DMS114 treated with DMSO at 0.1 percent for 48 hours (cell line): ENCODE data around the gene TEKTIP1.
"Not testable (repeated sequence)": the region's sequence is repeated elsewhere in the genome, so short reads cannot be mapped to it uniquely, and the experiment has no call there.

Experiments used
- DNase-seq: peaks from one replicate; lab custom pipeline; 2025; ENCODE audit not compliant: unreplicated experiment; lab: John Stamatoyannopoulos, UW

TEKTIP1 gene

GRCh38 chr19:3556423-3556977 is 17.5 kb downstream of the TEKTIP1 start:
- no peak for DNase-seq

- DNase-seq, result no peak
Observed at GRCh38 chr19:3556978-3557460, 18.0 kb downstream of the TEKTIP1 start.

DNA sequence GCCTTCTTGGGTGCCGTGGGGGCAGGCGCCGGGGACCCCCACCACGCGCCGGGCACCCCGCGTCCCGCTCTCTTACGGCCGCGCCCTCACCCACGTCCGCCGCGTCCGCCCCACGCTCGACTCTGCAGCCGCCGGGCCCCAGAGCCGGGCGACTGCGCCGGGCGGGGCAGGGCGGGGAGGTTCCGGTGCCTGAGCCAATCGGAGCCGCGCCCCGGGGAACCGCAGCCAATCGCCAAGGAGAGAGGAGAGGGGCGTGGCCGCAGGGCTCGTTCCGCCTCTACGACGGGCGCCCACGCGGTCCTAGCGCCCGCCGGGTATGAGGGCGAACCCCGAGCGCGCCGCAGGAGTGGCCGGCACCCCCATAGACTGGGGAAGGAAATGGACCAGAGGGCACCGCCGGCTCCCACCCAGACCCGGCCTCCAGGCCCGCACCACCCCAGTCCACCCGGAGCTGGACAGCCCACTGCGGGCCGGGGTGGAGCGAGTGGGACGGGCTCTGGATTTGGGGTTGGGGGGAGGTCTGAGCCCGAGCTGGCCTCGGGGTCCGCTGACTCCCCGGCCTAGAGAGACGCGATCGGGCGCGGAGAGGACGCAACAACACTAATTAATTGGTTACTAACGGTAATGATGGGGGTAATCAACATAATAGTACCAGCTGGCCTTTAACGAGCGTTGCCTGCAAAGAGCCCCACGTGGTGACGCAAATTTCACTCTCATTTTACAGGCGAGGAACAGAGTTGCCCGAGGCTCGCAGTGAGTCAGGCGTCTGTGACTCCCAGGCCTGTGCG is 18.7 kb downstream of the TEKTIP1 start, which contains the start of gene MFSD12:
MFSD12 (minus strand) TSS at position 126 of the 788 bp plus-strand sequence. CDS start 183 bp downstream, outside the sequence.
- DNase-seq, result peak; percentile 67

GRCh38 chr19:3563709-3564524 is 24.9 kb downstream of the TEKTIP1 start:
- DNase-seq, result no peak

DNA sequence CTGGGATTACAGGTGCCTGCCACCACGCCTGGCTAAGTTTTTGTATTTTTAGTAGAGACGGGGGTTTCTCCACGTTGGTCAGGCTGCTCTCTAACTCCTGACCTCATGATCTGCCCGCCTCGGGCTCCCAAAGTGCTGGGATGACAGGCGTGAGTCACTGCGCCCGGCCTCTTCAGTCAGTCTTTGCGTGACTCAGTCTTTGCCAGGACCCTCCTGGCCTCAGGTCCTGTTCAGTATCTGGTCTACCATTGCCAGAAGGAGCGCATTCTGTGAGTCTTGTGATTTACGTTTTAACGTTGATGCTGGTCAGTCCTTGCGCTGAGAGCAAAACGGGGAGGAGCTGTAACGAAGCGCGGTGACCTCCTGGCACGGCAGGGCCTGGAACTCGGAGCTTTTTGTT is 26.2 kb downstream of the TEKTIP1 start:
- DNase-seq, result no peak

- DNase-seq, result not testable (repeated sequence)
Observed at GRCh38 chr19:3570042-3570441, 31.1 kb downstream of the TEKTIP1 start.

- no peak for DNase-seq
Observed at GRCh38 chr19:3570606-3571011, 31.6 kb downstream of the TEKTIP1 start.

- DNase-seq, result peak; percentile 96
Observed at GRCh38 chr19:3572132-3572854, 33.3 kb downstream of the TEKTIP1 start.

DNA sequence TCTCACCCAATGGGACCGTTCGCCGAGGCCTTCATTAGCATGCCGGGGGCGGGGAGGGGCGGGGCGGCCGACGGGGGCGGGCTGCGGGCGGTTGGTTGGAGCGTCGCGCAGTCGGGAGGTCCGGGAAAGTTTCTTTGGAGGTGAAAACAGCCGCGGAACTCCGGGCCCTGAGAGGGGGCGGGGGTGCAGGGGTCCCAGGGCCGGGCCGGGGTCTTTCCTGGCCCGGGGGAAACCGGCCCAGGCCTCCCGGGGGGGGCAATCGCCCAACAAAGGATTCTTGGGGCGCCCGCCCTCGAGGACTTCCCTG is 33.8 kb downstream of the TEKTIP1 start, which contains the start of gene HMG20B:
HMG20B (plus strand) TSS at position 90 of the 307 bp plus-strand sequence. CDS start 366 bp downstream, outside the sequence.
- DNase-seq, result no peak

DNA sequence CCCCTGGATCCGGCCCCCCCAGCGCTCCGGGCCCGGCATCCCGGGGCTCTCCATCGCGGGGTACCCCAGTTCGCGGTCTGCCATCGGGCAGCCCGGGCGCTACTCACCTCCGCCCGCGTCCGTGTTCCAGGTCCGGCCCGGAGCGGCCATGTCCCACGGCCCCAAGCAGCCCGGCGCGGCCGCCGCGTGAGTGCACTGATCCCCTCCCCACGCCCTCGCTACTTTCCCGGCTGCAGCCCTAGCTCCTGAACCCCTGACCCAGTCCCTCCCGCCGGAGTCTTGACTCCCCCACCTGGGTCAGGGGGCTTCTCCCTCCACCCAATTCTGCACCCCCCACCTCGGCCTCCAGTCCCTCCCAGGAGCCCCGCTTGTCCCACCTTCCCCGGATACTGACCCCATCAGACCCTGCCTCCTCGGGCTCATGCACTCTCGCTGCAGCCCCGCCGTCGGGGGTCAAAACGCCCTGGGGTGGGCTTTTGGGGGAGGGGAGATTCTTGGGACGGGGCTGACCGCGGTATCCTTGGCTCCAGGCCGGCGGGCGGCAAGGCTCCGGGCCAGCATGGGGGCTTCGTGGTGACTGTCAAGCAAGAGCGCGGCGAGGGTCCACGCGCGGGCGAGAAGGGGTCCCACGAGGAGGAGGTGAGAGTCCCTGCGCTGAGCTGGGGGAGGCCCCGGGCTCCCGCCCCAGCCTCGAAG is 34.3 kb downstream of the TEKTIP1 start:
- DNase-seq, result no peak

DNA sequence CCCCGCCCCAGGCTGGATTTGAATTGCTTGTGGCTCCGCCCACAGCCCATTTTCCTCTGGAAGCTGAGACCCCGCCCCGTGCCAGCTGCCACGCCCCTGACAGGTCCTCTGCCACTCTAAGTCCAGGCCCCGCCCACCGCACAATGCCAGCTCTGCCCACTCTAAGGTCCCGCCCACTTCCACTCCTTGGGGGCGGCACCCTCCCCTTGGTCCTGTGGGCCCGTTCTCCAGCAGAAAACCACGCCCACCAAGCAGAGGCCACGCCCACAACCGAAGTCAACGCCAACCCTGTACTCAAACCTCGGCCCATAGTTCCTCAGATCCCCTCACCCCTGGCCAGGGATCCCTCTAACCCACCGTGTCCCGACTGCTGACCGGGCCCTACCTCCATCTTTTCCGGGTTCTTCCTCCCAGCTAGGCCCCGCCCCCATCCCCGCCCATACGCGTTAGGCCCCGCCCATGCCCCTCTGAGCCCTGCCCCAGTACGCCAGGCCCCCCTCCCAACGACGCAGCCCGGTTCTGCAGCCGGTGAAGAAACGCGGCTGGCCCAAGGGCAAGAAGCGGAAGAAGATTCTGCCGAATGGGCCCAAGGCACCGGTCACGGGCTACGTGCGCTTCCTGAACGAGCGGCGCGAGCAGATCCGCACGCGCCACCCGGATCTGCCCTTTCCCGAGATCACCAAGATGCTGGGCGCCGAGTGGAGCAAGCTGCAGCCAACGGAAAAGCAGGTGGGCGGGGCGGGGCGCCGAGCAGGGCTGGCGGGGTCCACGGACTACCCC is 35.1 kb downstream of the TEKTIP1 start:
- DNase-seq, result peak; percentile 92

- DNase-seq, result peak; percentile 13
Observed at GRCh38 chr19:3575260-3575741, 36.3 kb downstream of the TEKTIP1 start.

DNA sequence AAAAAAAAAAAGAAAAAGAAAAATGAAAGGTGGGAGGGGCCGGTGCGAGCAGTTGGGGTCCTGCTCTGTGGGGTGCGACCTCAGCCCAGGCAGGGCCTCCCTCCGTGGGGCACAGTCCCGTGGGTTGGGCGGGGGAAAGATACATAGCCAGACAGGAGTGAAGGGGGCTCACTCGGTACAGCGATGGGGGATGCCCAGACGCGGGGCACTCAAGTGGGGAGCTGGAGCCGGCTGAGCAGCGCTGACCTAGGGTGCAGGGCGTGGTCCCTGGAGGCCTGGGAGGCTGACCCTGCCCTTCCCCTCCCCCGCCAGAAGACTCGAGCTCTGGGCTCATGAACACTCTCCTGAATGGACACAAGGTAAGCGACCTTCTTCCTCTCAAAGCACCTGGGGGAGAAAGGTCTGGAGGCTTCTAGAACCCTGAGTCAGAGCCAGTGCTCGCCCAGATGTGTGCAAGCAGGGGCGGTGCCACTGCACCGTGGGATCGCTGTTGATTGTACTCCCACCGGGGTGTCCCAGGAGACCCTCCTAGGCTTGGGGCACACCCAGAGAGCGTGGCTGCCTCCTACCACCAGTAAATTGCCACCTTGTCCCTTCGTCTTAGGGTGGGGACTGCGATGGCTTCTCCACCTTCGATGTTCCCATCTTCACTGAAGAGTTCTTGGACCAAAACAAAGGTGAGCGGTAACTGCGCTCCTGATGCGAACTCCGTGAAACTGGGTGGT is 37.1 kb downstream of the TEKTIP1 start:
- DNase-seq, result no peak

DNA sequence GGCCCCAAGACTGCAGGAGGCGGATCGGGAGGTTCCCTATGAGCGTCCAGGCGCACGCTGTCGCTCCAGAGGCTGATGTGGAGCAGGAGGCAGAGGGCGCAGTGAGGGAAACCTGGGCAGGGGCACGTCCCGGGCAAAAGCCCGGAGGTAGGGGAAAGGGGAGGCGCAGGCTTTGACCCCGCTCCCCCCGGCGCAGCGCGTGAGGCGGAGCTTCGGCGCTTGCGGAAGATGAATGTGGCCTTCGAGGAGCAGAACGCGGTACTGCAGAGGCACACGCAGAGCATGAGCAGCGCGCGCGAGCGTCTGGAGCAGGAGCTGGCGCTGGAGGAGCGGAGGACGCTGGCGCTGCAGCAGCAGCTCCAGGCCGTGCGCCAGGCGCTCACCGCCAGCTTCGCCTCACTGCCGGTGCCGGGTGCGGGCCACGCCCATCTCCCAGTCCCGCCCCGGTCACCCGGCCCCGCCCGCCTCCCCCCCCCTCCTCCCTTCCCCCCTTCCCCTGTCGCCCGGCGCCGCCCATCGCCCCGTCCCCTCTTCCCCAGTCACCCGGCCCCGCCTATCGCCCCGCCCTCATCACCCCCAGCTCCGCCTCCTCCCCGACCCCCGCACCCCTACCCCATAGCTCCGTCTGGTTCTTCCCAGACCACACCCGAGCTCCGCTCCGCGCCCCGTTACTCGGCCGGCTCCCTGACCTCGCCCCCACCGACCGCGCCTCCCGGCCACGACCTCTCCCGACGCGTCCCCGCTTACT is 37.9 kb downstream of the TEKTIP1 start:
- DNase-seq, result no peak

GRCh38 chr19:3577723-3578344 is 38.9 kb downstream of the TEKTIP1 start:
- no peak for DNase-seq

- no peak for DNase-seq
Observed at GRCh38 chr19:3578390-3578789, 39.4 kb downstream of the TEKTIP1 start.

DNA sequence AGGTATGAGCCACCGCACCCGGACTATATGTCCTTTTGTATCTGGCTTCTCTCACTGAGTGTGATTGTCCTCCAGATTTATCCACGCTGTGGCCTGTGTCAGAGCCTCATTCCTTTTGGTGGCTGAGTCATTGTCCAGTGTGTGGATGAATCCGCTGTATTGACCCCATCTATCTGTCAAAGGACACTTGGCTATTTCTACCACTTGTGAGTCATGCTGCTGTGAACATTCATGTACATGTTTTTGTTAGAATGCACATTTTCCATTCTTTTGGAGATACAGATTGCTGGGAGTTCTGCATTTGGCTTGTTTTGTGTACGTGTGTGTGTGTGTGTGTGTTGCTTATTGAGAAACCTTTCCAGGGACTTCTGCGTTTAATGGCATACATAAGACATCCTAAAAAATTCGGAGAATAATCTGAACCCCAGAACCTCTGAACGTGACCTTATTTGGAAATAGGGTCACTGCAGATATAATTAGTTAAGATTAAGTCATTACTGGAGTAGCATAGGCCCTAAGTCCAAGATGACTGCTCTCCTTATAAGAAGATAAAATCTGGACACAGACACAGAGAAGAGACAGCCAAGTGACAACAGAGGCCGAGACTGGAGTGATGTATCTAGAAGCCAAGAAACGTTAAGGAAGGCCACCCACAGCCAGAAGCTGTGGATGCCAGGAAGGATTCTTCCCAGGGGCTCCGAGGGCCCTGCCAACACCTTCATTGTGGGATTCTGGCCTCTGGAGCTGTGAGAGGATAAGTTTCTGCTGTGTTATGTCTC is 41.4 kb downstream of the TEKTIP1 start:
- DNase-seq, result no peak
